Activated T-helper 17 cell treated with anti-CD3 and anti-CD28 coated beads, Interleukin-2, amount 50 U/mL, for 72 hours (primary cell): ENCODE measurements around the gene DPP6. TPM values are rescaled to one million over a fixed set of nuclear protein-coding genes. Genes with fewer than 3 reads are reported as not detected.

Experiments used
- ATAC-seq: fragments of 150-1000 bp; cut with Tn5 transposase; replicated peaks from 2 replicates; pipeline ENCODE4 v1.10.0; 2021; ENCODE audit warnings: mild to moderate bottlenecking, moderate library complexity
- H3K27ac Mint-ChIP-seq: one replicate; pipeline ENCODE4 v1.8.0; 2022; ENCODE audit warnings: mixed read lengths
- H3K27me3 Mint-ChIP-seq: one replicate; pipeline ENCODE4 v1.8.0; 2022; ENCODE audit warnings: mixed read lengths
- H3K36me3 Mint-ChIP-seq: one replicate; pipeline ENCODE4 v1.8.0; 2022; ENCODE audit warnings: low read depth, mild to moderate bottlenecking, mixed read lengths
- H3K4me1 Mint-ChIP-seq: one replicate; pipeline ENCODE4 v1.8.0; 2022; ENCODE audit warnings: mixed read lengths
- H3K4me3 Mint-ChIP-seq: one replicate; pipeline ENCODE4 v1.8.0; 2022; ENCODE audit warnings: mild to moderate bottlenecking, mixed read lengths
- H3K9me3 Mint-ChIP-seq: one replicate; pipeline ENCODE4 v1.8.0; 2022; ENCODE audit warnings: mixed read lengths
- total RNA-seq, 2 donors: library from RNA; stranded (reverse); gene quantifications; one replicate each; pipeline ENCODE4 v1.2.3, GENCODE V29; 2022

Gene DPP6
- total RNA-seq, 2 donors from 2014 or later = not detected

DNA sequence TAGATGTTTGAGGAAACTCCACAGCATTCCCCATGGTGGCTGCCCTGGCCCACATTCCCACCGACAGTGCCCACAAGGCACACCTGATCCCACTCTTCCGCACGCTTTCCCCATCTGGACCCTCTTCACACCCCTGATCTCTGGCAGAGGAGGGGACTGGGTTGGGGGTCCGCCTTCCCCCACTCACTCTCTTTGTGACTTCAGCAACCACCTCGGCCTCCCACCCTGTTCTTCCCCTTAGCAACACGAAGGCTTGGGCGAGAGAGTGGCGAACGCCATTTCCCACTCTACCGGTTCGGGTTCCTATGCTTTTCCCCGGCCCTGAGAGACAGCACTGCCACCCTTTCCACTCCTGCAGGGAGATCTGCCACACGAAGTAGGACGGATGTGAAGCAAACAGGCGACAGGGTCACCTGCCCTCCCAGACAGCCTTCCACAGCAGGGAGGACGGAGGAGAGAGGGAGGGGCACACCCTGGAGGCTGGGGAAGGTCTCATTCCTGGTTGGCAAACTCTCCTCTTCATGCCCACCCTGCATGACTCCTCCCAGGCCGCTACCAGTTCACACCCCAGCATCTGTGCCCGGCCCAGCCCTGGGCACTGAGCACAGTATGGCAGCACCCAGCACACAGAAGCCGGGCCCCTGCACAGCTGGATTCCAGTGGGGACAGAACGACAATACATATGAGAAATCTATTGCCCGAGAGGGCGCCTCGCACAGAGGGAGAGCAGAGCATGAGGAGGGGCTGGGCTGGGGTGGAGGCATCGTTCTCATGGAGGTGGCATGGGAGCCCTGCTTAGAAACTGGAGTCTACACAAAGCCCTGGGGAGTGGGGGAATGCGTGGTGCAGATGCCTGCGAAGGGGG lies 857.3 kb downstream of the DPP6 start:
- no peaks in the 10 kb centered on the region for H3K4me1 Mint-ChIP-seq
- H3K36me3 Mint-ChIP-seq = no peaks in the 10 kb centered on the region
- no peak for ATAC-seq
- H3K27ac Mint-ChIP-seq = no peak overlapping the region
- H3K27me3 Mint-ChIP-seq = peaks cover 15% of the 10 kb centered on the region
- H3K4me3 Mint-ChIP-seq = no peak overlapping the region
- H3K9me3 Mint-ChIP-seq = no peaks in the 10 kb centered on the region

DNA sequence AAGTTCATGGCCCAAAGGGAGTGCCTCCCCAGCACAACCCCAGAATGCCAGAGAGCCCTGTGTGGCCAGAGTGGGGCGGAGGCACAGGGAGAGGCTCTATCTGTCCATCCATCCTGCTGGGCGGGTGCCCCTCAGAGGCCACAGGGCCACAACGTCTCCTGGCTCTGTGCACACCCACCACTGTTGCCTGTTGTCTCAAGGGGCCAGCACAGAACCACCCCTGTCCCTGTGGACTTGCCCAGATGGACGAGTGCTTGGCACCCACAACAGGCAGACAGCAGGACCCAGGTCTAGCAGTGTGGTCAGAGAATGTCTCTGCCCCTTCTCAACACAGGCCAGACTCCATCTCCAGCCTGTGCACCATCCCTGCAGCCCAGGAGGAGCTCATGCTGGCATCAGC lies 857.9 kb downstream of the DPP6 start:
- no peak overlapping the region for H3K27ac Mint-ChIP-seq
- no peak overlapping the region for H3K4me3 Mint-ChIP-seq
- H3K36me3 Mint-ChIP-seq = no peaks in the 10 kb centered on the region
- H3K27me3 Mint-ChIP-seq = peaks cover 15% of the 10 kb centered on the region
- no peaks in the 10 kb centered on the region for H3K4me1 Mint-ChIP-seq
- H3K9me3 Mint-ChIP-seq = no peaks in the 10 kb centered on the region
- no peak for ATAC-seq

DNA sequence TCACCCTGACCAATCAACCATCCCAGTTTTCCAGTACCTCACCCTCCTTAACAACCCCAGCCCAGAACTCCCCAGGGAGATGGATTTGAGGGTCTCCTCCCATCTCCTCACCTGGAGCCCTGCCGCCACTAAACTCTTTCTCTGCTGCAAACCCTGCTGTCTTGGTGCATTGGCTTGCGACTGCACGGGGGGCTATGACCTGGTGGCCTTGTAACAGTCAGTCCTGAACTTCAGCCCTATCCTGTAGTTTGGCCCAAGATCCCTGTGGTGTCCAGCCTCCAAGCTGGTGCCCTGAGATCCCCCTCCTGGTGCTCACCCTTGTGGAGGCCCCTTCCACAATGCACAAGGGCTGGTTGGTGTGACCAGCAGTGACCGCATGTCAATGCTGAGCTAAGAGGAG lies 858.8 kb downstream of the DPP6 start:
- no peaks in the 10 kb centered on the region for H3K9me3 Mint-ChIP-seq
- H3K4me3 Mint-ChIP-seq = no peak overlapping the region
- ATAC-seq = no peak
- peaks cover 20% of the 10 kb centered on the region for H3K27me3 Mint-ChIP-seq
- no peaks in the 10 kb centered on the region for H3K4me1 Mint-ChIP-seq
- H3K27ac Mint-ChIP-seq = no peak overlapping the region
- H3K36me3 Mint-ChIP-seq = no peaks in the 10 kb centered on the region

DNA sequence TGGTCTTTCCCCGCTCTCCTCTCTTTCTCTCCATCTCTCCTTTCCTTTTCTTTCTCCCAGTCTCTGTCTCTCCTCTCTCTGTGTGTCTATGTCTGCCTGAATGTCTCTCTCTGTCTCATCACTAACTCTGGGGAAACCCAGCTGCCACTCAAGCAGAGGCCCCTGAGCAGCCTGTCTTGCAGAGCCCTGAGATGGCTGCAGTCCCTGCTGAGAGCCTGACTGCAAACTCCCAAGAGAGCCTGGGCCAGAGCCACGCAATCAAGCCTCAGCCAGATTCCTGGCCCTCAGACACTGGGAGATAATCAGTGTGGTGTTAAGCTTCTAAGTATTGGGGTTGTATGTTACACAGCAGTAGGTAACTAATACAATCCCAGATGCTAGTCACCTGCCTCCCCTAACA lies 859.2 kb downstream of the DPP6 start:
- H3K36me3 Mint-ChIP-seq = no peaks in the 10 kb centered on the region
- H3K27me3 Mint-ChIP-seq = peaks cover 22% of the 10 kb centered on the region
- no peaks in the 10 kb centered on the region for H3K9me3 Mint-ChIP-seq
- H3K4me3 Mint-ChIP-seq = no peak overlapping the region
- H3K27ac Mint-ChIP-seq = no peak overlapping the region
- no peaks in the 10 kb centered on the region for H3K4me1 Mint-ChIP-seq
- ATAC-seq = no peak

GRCh38 chr7:154911862-154912455 lies 859.8 kb downstream of the DPP6 start:
- H3K4me1 Mint-ChIP-seq = no peaks in the 10 kb centered on the region
- H3K9me3 Mint-ChIP-seq = no peaks in the 10 kb centered on the region
- no peak overlapping the region for H3K27ac Mint-ChIP-seq
- ATAC-seq = no peak
- peaks cover 22% of the 10 kb centered on the region for H3K27me3 Mint-ChIP-seq
- H3K36me3 Mint-ChIP-seq = no peaks in the 10 kb centered on the region
- no peak overlapping the region for H3K4me3 Mint-ChIP-seq

DNA sequence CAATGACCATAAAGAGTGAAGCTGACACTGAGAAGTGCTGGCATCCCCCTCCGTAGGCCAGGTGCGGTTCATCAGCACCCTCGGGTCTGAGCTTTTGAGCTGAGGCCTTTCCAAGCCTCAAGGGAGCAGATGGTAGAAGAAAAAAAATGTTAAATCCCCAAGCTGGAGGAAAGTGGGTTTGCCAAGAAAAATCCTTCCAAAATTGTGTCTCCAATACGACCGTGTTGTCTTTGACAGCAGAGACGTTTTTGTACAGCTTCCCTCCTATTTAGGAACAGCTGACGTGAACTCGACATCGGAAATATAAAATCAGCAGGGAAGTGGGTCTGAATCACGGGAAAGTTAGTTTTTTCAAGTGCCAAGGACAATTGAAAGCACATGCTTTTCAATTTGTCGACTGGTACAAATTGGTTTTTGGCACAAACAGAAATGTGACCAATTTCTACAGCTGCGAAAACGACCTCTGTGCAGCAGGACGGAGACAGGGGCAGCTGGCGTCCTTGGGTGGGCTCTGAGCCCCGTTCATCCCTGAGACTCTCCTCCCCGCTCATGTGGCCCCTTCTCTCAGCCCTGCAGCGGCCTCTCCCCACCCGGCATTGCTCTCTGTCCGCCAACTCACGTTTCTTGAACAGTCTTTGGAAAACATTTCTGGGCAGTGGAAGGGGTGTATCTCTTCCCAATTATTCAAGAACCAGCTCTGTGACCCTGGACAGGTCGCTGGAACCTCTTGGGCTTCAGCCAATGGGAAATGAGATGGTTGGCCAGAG lies 860.9 kb downstream of the DPP6 start:
- Mint-ChIP-seq H3K27ac (no peak overlapping the region), H3K9me3 (no peaks in the 10 kb centered on the region), H3K4me1 (no peaks in the 10 kb centered on the region), H3K27me3 (peaks cover 22% of the 10 kb centered on the region), H3K4me3 (no peak overlapping the region), H3K36me3 (no peaks in the 10 kb centered on the region)
- no peak for ATAC-seq

DNA sequence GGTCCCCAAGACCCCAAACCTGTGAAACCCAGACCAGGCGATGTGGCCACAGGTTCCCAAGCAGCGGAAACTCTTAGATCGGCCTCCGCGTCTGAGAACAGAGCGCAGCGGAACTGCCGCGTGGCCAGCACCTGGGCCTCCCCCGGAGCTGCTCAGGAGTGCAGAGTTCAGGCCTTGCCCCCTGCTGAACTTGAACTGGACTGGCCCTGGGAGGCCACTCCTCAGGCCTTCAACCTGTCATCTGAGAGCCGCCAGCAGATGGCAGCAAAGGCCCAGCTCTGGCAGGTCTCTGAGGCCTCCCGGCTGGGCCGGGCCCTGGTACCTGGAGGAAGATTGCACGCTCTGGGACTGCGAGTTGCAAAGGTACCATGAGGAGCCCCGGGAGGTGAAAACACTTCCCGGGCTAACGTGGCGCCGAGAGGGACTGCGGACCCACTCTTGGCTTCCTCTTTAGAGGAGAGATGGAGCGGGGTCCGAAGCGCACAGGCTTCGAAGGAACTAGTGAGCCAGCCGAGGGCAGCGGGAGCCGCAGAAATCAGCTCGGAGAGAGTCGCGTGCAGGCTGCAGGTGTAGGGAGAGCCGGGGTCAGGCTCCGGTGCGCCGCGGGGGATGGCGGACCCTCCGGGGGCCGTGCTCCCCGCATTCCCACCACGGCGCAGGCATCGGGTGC lies 861.6 kb downstream of the DPP6 start:
- no peaks in the 10 kb centered on the region for H3K36me3 Mint-ChIP-seq
- H3K27me3 Mint-ChIP-seq = peaks cover 22% of the 10 kb centered on the region
- ATAC-seq = peak; percentile 96
- no peaks in the 10 kb centered on the region for H3K9me3 Mint-ChIP-seq
- no peaks in the 10 kb centered on the region for H3K4me1 Mint-ChIP-seq
- H3K27ac Mint-ChIP-seq = no peak overlapping the region
- peak overlapping the region; percentile 77 for H3K4me3 Mint-ChIP-seq

GRCh38 chr7:154914308-154914995 lies 862.3 kb downstream of the DPP6 start:
- Mint-ChIP-seq H3K9me3 (no peaks in the 10 kb centered on the region), H3K4me3 (peak overlapping the region; percentile 77), H3K36me3 (no peaks in the 10 kb centered on the region), H3K27me3 (peaks cover 19% of the 10 kb centered on the region), H3K4me1 (no peaks in the 10 kb centered on the region), H3K27ac (no peak overlapping the region)
- ATAC-seq = no peak

- no peaks in the 10 kb centered on the region for H3K36me3 Mint-ChIP-seq
- peaks cover 15% of the 10 kb centered on the region for H3K27me3 Mint-ChIP-seq
- H3K27ac Mint-ChIP-seq = no peak overlapping the region
- no peak overlapping the region for H3K4me3 Mint-ChIP-seq
- H3K9me3 Mint-ChIP-seq = no peaks in the 10 kb centered on the region
- no peaks in the 10 kb centered on the region for H3K4me1 Mint-ChIP-seq
- no peak for ATAC-seq
These were observed 862.8 kb downstream of the DPP6 start for GRCh38 chr7:154914996-154915380.

GRCh38 chr7:154915600-154915999 lies 863.4 kb downstream of the DPP6 start:
- no peaks in the 10 kb centered on the region for H3K9me3 Mint-ChIP-seq
- no peak overlapping the region for H3K27ac Mint-ChIP-seq
- no peaks in the 10 kb centered on the region for H3K4me1 Mint-ChIP-seq
- H3K36me3 Mint-ChIP-seq = no peaks in the 10 kb centered on the region
- H3K27me3 Mint-ChIP-seq = peaks cover 15% of the 10 kb centered on the region
- ATAC-seq = no peak
- no peak overlapping the region for H3K4me3 Mint-ChIP-seq

- no peak for ATAC-seq
- Mint-ChIP-seq H3K27ac (no peak overlapping the region), H3K4me3 (no peak overlapping the region), H3K36me3 (no peaks in the 10 kb centered on the region), H3K9me3 (no peaks in the 10 kb centered on the region), H3K27me3 (peaks cover 12% of the 10 kb centered on the region), H3K4me1 (no peaks in the 10 kb centered on the region)
These were observed 864.2 kb downstream of the DPP6 start for GRCh38 chr7:154916381-154916780.

DNA sequence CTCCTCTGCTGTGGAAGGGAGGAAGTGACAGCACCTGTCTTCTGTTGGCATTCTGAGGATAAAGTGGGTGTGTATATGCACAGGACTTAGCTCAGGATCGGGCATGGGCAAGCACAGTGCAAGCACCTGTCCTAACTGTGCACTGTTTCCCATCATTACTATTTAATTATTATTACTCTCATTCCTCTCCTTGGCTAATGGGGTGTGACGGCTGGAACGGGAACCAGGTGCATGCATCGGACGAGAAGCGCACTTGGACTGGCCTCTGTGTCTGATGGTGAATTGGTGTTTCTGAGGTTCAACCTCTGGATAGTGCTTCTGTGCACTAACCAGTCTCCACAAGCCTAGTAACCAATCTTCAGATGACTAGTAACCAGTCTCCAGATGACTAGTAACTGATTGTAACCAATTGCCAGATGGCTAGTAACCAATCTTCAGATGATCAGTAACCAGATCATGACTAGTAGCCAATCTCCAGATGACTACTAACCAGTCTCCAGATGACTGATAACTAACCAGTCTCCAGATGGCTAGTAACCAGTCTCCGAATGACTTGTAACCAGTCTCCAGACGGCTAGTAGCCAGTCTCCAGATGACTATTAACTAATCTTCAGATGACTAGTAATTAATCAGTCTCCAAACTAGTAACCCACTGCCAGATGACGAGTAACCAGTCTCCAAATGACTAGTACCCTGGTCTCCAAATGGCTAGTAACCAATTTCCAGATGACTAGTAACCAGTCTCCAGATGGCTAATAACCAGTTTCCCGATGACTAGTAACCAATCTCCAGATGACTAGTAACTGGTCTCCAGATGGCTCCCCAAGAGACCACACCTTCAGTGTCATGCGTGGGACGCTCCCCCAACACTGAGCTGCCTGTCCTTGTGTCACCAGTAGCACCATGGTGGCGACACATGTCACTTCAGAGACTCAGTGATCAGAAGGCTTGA lies 864.9 kb downstream of the DPP6 start:
- Mint-ChIP-seq H3K27ac (no peak overlapping the region), H3K27me3 (peaks cover 11% of the 10 kb centered on the region), H3K36me3 (no peaks in the 10 kb centered on the region), H3K4me3 (no peak overlapping the region), H3K9me3 (no peaks in the 10 kb centered on the region), H3K4me1 (no peaks in the 10 kb centered on the region)
- ATAC-seq = no peak

DNA sequence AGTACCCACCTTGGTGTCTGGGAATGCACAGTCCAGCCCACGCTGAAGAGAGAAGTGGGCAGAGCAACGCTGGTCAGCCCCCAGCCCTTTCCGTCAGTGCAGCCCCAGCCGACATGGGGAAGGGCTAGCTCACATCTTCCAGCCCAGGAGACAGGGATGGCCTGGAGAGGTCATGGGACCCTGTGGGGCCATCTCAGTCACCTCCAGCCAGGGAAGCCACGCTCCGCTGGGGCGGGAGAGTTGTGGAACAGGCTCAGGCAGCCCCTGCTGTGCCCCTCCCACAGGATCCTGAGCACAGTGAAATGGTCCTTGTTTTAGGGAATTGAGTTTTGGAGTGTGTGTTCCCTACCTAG lies 865.6 kb downstream of the DPP6 start:
- H3K4me1 Mint-ChIP-seq = no peaks in the 10 kb centered on the region
- H3K4me3 Mint-ChIP-seq = no peak overlapping the region
- peaks cover 11% of the 10 kb centered on the region for H3K27me3 Mint-ChIP-seq
- H3K36me3 Mint-ChIP-seq = no peaks in the 10 kb centered on the region
- no peak overlapping the region for H3K27ac Mint-ChIP-seq
- no peak for ATAC-seq
- no peaks in the 10 kb centered on the region for H3K9me3 Mint-ChIP-seq
